ENCODE results near the gene MMRN2. TPM values are rescaled to one million over a fixed set of nuclear protein-coding genes. Genes with fewer than 3 reads are reported as not detected.

Gene MMRN2
- total RNA-seq, 1 donor: 1.2 TPM

DNA sequence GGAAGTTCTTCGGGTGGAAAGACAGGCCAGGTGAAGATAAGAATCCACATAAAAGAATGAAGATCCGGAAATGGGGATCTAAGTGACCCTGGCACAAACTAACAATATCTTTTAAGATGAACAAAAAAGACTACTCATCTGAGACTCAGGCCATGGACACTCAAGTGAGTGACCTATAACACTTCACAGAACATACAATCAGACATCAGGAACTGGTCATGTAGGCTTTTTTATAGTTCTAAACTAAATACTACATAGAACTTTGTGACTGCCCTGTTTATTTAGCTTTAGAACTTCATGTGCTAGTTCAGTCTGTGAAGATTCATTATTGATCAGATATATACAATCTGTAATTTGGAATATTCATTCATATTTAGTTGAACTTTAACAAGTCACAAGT is 52.8 kb downstream of the MMRN2 start:
- Histone ChIP-seq H3K4me3 (ENCODE audit: low read length) (no peak overlapping the region), H3K4me1 (ENCODE audit: insufficient read depth, low read length) (no peaks in the 10 kb centered on the region), H3K9me3 (ENCODE audit: low read depth, low read length) (no peaks in the 10 kb centered on the region), H3K27me3 (ENCODE audit: insufficient read depth, low read length) (no peaks in the 10 kb centered on the region)

DNA sequence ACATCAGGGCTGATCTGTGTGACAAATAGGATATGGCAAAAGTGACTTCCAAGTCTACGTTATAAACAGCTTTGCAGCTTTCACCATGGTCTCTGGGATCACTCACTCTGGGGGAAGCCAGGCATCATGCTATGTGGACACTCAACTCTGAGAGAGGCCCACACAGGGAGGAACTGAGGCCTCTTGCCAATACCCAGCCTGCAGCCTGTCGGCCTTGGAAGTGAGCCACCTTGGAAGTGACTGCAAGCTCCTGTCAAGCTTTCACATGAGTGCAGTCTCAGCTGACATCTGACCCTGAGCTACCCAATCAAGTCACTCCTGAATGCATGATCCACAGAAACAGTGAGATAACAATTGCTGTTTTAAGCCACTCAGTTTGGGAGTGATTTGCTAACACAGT is 56.5 kb downstream of the MMRN2 start:
- H3K27me3 ChIP-seq (ENCODE audit: insufficient read depth, low read length): peaks cover 4% of the 10 kb centered on the region
- no peaks in the 10 kb centered on the region for H3K9me3 ChIP-seq (ENCODE audit: low read depth, low read length)
- no peaks in the 10 kb centered on the region for H3K4me1 ChIP-seq (ENCODE audit: insufficient read depth, low read length)
- no peak overlapping the region for H3K4me3 ChIP-seq (ENCODE audit: low read length)

GRCh38 chr10:86899670-86900276 is 57.6 kb downstream of the MMRN2 start:
- H3K4me1 ChIP-seq (ENCODE audit: insufficient read depth, low read length): no peaks in the 10 kb centered on the region

GRCh38 chr10:86899132-86899531 is 58.3 kb downstream of the MMRN2 start:
- no peak overlapping the region for H3K4me3 ChIP-seq (ENCODE audit: low read length)
- H3K4me1 ChIP-seq (ENCODE audit: insufficient read depth, low read length): no peaks in the 10 kb centered on the region
- H3K27me3 ChIP-seq (ENCODE audit: insufficient read depth, low read length): peaks cover 4% of the 10 kb centered on the region
- H3K9me3 ChIP-seq (ENCODE audit: low read depth, low read length): no peaks in the 10 kb centered on the region

More at GRCh38 chr10:86899670-86900276, 57.6 kb downstream of the MMRN2 start:
- H3K4me3 ChIP-seq (ENCODE audit: low read length): no peak overlapping the region
- H3K9me3 ChIP-seq (ENCODE audit: low read depth, low read length): no peaks in the 10 kb centered on the region
- H3K27me3 ChIP-seq (ENCODE audit: insufficient read depth, low read length): peaks cover 4% of the 10 kb centered on the region

DNA sequence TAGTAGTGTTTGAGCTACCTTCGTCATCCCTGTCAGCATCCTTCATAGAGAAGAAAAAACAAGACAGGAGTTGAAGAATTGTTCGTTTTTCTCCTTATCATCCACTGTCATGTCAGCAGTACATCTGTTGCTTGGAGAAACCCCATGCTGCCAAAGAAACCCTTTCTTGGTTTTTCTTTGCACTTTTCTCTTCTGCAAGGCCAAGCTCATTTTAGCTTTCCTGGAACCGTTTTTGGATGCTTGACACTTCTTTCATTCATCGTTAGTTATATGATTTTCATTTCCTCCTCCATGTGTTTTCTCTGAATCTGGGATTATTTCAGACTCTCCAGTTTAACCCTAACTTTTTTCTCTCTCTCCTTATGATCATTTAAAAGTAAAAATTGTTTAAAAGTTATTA is 58.9 kb downstream of the MMRN2 start:
- Histone ChIP-seq H3K4me3 (ENCODE audit: low read length) (no peak overlapping the region), H3K9me3 (ENCODE audit: low read depth, low read length) (no peaks in the 10 kb centered on the region), H3K4me1 (ENCODE audit: insufficient read depth, low read length) (no peaks in the 10 kb centered on the region), H3K27me3 (ENCODE audit: insufficient read depth, low read length) (peaks cover 4% of the 10 kb centered on the region)

GRCh38 chr10:86889997-86890396 is 67.4 kb downstream of the MMRN2 start:
- H3K4me3 ChIP-seq (ENCODE audit: low read length): no peak overlapping the region
- H3K9me3 ChIP-seq (ENCODE audit: low read depth, low read length): no peaks in the 10 kb centered on the region
- no peaks in the 10 kb centered on the region for H3K27me3 ChIP-seq (ENCODE audit: insufficient read depth, low read length)
- H3K4me1 ChIP-seq (ENCODE audit: insufficient read depth, low read length): peaks cover 7% of the 10 kb centered on the region

DNA sequence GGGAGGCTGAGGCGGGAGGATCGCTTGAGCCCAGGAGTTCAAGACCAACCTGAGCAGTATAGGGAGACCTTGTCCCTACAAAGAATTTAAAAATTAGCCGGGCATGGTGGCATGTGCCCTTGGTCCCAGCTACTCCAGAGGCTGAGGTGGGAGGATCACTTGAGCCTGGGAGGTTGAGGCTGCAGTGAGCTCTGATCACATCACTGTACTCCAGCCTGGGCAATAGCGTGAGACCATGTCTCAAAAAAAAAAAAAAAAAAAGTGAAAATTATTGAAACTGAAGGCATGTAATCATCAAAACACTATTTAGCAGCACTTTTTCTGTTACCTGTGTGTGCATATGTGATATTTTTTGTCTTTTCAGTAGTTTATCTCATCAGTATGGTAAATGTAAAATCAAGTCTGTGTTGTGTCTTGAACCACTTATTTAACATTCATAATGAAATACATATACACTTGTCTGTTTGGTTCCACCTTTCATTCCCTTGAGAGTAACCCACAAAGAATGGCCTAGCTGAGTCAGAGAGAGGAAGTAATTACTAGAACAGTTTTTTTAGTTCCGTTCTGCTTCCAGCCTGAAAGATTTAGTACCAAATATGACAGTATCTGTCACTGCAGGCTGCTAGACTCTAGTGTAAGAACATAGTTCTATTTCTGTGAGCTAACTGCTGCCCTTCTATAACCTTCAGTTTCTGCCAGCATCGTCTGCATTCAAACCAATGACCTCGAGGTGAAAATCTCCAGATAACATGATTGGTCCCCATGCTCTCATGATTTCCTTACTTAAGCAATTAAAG is 68.6 kb downstream of the MMRN2 start:
- peaks cover 7% of the 10 kb centered on the region for H3K4me1 ChIP-seq (ENCODE audit: insufficient read depth, low read length)
- no peaks in the 10 kb centered on the region for H3K27me3 ChIP-seq (ENCODE audit: insufficient read depth, low read length)
- no peak overlapping the region for H3K4me3 ChIP-seq (ENCODE audit: low read length)
- H3K9me3 ChIP-seq (ENCODE audit: low read depth, low read length): no peaks in the 10 kb centered on the region

Other genes starting within 250 kb of the MMRN2 start
- 3.3 TPM for gene BMPR1A, start 201.0 kb downstream of the MMRN2 start, total RNA-seq
- not detected for gene SNCG, start 984 bp upstream of the MMRN2 start, total RNA-seq
- not detected for gene ADIRF, start 10.9 kb upstream of the MMRN2 start, total RNA-seq
- not detected for gene FAM25A, start 62.7 kb upstream of the MMRN2 start, total RNA-seq
- 123 TPM for gene GLUD1, start 137.2 kb upstream of the MMRN2 start, total RNA-seq
- gene SHLD2, start 137.6 kb upstream of the MMRN2 start, total RNA-seq: 30.9 TPM

Measured in mononuclear cell (primary cell).